UCSD-AML1 (cell line): Measurements from ENCODE around the gene LRRFIP2.
"Not testable (repeated sequence)": the region's sequence is repeated elsewhere in the genome, so short reads cannot be mapped to it uniquely, and the experiment has no call there.

Experiments
- DNase-seq: peaks from one replicate; lab custom pipeline; 2025; ENCODE audit not compliant: unreplicated experiment; lab: John Stamatoyannopoulos, UW

Gene LRRFIP2

DNA sequence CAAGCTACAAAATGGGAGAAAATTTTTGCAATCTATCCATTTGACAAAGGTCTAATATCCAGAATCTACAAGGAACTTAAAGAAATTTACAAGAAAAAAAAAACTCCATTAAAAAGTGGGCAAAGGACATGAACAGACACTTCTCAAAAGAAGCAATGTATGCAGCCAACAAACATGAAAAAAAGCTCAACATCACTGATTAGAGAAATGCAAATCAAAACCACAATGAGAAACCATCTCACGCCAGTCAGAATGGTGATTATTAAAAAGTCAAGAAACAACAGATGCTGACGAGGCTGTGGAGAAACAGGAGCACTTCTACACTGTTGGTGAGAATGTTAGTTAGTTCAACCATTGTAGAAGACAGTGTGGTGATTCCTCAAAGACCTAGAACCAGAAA lies 27.5 kb downstream of the LRRFIP2 start:
- DNase-seq, result not testable (repeated sequence)

DNA sequence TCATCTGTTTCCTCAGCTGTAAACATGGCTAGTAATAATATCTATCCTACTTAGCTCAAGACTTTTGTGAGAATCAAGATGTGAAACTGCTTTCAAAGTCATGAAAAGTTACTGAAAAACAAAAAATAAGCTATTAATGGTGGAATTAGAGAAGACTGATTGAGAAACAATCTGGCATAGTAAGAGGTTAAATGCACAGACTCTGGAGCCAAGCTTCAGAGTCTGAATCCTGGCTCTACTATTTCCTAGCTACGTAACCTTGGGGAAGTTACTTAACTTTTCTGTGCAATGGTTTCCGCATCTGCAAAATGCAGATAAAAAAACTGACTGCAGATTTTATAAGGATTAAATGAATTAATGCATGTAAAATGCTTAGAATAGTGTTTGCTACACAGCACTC lies 28.8 kb downstream of the LRRFIP2 start:
- no peak for DNase-seq

DNA sequence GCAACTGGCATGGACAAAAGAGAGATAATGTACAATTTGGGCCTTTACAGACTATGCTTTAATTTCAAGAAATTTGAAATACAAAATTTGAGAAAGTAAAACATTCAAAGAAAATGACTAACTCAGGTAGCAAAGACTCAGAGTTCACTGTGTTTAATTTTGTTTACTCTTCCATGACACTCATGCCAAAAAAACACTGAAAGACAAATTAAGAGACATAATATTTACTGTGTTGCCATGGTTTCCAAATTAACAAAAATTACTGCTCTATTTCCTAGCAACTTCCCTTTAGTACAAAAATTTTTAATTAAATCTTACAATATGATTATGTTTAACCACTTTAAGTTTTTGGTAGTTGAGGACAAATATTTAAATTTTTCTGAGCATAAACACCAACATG lies 29.6 kb downstream of the LRRFIP2 start:
- no peak for DNase-seq

DNA sequence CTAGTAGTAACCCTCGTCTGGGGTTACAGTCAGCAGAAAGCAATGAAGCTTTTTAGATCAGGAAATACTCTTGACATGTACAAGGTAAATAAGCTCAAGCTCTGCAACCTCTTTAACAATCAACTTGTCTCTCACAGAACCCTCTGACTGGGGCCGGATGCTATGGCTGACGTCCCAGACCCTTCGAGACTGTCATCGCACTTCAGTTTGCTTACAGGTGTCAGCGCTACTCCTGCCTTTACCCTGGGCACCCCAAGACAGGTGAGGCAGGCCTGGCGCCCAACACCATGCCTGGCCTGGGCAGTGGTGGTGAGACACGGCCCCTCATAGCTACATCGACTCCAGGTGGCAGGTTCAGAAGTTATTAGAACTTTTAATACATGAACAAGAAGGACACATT lies 30.6 kb downstream of the LRRFIP2 start:
- no peak for DNase-seq

DNA sequence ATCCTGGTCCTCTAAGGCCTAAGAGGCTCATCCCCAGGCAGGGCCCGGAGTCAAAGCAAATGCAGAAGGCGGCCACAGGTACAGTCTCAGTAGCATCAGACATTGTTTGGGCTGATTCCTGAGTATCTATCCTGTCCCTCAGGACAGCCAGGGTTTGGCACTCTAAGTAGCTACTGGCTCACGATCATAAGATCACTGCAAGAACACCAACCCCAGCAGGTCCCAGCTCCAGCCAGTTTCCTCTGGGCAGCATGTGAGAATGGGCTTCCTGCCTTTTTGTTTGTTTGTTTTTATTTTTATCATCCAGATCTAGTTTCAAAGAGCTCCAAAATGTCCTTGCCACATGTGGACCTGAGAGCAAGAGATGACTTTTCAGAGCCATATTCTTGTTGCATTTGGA lies 32.7 kb downstream of the LRRFIP2 start:
- DNase-seq, result no peak

DNA sequence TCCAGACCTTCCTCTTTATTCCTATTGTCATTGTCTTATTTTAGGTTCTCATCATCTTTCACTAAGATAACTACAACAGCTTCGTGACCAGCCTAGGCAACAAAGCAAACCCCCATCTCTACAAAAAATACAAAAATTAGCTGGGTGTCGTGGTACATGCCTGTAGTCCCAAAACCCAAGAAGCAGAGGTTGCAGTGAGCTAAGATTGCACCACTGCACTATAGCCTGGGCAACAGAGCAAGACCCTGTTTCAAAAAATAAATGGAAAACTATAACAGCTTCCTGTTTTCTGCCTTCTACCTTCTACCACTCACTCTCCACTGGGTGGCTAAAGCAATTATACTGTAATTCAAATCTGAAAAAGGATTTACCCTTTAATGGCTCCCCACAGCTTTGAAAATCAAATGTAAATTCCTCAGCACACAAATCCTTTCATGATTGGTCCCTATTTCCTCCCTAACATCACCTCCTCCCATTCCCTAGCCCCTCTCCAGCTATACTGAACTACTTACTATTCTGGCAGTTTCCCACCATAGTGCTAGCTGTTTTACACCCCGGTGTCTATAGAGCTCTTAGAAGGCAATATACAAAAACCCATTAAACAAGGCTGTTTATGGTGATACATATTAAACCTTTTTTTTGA lies 33.4 kb downstream of the LRRFIP2 start:
- DNase-seq, result no peak

DNA sequence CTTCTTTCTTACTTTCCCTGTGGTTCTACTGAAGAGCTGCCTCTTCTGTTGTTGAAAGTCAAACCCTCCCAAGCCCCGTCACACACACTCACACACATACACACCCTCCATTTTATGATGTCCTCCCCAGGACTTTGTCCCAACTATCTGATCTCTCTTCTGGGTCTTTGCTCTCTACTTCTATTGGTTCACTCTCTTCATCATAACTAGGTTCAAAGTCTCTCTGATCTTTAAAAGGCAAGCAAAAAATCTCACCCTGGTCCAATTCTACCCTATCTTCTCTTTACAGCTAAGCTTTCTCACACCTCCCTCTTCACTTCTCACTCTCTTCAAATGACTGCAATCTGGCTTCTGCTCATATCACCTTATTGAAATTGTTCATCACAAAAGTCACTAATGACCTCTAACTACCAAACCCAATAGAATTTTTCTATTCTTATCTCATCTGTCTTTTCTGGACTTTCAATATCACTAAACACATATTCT lies 34.8 kb downstream of the LRRFIP2 start:
- no peak for DNase-seq

DNA sequence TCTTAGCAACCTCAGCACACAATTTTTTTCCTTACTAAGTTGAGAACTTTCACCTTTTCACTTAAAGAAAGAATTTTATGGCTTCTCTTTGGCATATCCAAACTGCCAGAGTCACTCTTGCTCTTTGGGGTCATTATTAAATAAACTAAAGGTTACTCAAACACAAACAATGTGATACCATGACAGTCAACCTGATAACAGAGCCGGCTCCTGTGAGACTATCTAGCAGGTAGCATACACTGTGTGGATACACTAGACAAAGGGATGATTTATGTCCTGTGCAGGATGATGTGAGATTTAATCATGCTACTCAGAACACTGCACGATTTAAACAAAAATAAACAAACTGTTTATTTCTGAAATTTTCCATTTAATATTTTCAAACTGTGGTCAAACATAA lies 35.6 kb downstream of the LRRFIP2 start:
- DNase-seq, result no peak

DNA sequence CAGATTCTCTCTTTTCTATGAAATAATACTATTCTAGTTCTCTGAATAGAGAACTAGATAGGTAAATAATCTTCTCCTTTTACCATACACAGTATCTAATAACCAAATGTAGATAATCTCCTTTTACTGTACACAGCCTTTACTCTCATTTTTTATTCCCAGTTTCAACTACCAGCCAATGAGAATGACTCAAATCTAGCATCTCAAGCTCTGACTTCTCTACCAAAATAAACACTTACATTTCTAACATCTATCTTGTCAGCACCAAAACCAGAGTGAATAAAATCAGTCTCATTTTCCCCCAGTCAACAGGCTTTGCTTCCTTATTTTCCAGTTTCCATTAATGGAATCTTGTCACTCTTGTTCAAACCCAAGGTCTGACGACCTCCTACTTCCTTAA lies 36.9 kb downstream of the LRRFIP2 start:
- no peak for DNase-seq

DNA sequence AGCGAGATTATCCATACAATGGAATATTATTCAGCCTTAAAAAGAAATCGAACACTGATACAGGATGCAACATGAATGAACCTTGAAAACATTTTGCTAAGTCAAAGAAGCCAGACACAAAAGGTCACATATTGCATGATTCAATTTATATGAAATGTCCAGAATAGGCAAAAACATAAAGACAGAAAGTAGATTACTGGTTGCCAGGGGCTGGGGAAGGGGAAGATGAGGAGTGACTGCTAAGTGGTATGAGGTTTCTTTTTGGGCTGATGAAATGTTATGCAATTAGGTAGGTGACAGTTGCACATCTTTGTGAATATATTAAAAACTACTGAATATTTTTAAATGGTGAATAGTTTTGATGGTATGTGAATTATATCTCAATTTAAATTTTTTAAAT lies 38.3 kb downstream of the LRRFIP2 start:
- no peak for DNase-seq

DNA sequence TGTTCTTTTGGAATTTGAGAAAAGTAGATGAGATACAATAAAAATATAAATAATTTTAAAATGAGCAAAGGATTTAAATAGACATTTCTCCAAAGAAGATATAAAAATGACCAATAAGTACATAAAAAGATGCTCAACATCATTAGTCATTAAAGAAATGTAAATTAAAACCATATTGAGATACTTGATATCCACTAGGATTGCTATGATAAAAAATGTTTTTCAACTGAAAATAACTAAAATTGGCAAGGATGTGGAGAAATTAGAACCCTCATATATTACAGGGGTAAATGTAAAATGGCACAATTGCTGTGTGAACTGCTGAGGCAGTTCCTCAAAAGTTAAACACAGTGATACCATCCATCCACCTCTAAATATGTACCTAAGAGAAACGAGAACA lies 38.8 kb downstream of the LRRFIP2 start:
- DNase-seq, result no peak

DNA sequence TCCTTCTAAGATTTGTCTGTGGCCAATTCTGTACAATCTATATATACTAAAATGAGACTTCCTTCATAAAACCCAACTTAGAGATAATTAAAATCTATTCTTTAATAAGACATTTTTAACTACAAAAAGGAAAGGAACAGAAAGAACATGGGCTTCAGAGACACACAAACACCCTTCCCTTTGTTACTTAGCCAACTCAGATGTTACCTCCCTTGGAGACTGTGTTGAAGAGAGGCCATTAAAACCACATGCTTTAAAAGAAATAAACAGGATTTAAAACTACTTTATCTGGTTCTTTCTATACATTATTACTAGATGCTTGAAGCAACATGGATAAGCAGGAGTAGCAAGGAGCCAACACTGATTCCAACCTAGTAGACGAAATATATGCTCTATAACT lies 42.0 kb downstream of the LRRFIP2 start:
- no peak for DNase-seq

DNA sequence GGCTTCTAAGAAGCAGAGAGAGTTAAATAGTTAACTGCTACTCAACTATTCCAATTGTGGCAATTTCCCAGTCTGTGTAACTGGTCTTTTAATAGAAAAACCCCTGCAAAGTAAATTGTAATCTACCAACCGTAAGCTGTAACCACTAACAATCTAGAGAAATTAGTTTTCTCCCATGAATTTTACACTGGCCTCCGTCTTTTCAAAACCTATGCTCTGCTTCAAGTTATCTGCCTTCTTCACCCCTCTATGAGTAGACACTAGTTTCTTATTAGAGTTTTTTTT lies 42.6 kb downstream of the LRRFIP2 start:
- no peak for DNase-seq

DNA sequence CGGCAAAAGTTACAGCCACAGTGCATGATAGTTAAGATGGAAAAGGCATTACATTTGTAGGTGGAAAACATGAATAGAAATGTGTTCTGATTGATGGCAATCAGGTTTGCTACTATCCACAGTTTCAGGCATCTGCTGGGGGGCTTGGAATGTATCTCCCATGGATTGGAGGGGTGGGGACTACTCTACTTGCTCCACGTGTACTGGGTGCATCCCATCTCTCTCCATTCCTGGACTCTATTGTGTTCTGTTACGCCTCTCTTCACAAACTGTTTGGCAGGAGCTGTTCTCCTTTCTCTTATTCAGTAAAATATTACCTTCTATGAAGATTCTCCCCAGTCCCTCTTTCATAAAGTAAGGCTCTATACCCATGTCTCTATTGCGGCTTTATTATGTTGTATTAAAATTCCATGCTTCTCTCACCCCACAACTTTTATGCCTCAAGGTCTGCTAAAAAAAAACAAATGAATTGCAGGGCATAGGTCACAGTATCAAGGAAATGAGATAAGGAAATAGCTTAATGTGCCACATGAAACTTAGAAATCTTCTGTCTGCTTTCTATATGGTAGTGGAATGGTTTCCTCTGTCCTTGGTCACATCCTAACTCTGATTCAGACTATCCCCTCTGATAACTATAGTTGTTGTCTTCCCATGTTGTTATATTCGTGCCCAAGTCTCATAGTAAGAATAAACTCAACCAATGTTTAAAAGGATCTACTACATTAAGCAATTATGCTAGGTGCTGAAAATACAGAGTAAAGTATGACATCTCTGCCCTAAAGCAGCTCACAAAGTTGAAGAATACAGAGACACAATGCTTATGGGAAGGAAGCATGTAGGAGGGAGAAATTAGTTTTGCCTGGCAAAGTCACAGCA lies 43.2 kb downstream of the LRRFIP2 start:
- DNase-seq, result no peak

DNA sequence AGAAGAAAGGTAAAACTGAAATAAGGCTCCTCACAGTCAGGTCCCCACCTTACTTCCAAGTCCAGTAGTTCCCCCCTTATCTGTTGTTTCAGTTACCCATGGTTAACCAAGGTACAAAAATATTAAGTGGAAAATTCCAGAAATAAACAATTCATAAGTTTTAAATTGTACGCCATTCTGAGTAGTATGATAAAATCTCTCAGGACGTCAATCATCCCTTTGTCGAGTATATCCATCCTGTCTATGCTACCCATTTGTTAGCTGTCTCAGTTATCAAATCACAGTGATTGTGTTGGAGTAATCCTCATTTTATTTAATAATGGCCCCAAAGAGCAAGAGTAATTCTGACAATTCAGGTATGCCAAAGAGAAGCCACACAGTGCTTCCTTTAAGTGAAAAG lies 43.9 kb downstream of the LRRFIP2 start:
- no peak for DNase-seq

DNA sequence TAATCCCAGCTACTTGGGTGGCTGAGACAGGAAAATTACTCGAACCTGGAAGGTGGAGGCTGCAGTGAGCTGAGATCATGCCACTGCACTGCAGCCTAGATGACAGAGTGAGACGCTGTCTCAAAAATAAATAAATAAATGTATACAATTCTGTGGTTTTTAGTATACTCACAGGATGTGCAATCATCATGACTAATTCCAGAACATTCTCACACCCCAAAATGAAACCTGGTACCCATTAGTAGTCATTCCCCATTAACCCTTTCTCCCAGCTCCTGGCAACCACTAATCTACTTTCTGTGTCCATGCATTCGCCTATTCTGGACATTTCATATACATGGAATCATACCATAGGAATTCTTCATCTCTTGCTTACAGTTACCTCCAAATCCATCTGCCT lies 44.5 kb downstream of the LRRFIP2 start:
- no peak for DNase-seq

DNA sequence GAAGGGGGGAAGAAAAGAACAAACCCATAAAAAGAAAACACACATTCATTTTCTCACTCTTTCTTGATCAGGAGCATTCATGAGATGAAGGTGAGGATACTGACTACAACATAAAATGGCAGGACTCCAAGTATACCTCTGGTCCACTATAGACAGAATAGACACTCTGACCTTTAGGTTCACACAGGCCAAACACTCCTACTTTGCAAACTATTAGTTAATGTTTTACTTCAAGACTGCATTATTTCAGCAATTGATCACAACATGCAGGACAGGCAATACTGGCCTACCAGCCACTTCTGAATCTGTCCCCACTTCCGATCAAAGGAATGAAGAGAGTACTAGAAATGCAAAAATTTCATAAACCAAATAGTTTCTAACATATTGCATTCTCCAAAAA lies 47.0 kb downstream of the LRRFIP2 start:
- DNase-seq, result no peak

DNA sequence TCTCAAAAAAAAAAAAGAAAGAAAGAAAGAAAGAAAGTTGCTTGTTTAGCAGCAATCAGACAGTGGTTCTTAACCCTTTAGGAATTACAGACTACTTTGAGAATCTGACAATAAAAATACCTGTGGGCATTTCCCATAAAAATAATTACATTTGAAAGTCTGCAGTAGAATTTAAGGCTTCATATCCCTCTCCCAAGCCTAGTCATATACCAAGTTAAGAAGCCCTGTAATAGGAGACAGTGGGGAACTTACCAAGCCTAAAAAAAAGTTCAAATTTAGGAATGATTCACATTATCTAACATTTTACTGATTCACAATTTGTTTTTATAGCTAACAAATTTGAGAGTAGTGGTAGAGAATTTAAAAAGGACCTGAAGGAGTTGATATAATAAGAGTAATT lies 47.5 kb downstream of the LRRFIP2 start:
- no peak for DNase-seq

DNA sequence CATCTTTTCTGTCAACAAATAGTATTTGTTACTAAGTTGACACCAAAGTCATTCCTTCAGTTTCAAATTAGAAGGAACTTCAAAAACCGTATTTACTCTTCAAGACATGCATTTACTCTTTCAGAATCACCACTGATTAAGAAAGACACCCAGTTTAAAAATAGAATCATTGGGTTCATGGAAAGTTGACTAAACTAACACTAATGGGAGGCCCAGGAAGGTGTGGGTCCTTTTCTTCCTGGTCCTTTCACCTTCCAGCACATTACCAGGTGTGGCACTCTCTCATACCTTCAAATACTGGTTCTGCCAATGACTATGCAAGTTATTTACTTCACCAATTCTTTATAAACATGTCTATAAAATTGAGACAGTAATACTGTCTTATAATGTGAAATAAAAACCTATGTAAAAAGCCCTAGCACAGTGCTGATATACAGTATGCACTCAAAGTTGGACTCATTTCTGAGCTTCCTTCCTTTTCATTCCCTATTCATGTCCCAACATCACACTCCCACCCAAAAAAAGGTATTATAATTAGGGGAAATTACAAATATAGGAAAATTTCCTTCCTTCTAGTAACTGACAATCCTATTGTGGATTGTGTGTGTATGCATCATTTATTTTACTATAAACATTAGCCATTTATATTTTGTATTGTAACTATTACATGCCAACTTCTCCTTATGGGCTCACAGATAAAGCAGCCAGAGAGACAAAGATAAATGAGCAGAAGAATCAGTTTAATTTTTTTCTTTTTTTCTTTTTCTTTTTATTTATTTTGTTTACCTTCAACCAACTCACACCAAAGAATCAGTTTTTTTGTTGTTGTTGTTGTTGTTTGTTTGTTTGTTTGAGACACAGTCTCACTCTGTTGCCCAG lies 48.9 kb downstream of the LRRFIP2 start:
- no peak for DNase-seq

DNA sequence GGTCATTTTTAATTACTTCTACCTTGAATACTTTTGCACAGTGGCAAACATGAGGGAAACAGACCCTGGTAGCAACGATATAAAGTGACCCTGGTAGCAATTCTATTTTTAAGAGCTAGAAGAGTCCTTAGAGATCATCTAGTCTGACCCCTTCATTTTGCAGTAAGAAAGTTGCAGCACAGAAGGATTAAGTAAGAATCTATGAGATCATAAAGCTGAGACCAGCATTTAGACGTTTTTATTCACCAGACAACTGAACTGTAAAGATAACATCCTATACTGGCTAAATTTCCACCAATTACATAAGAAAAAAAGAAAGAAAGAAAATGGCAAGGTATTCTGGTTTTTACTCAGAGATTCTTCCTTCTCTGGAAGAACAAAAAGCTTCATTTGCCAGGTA lies 49.9 kb downstream of the LRRFIP2 start:
- DNase-seq, result no peak

DNA sequence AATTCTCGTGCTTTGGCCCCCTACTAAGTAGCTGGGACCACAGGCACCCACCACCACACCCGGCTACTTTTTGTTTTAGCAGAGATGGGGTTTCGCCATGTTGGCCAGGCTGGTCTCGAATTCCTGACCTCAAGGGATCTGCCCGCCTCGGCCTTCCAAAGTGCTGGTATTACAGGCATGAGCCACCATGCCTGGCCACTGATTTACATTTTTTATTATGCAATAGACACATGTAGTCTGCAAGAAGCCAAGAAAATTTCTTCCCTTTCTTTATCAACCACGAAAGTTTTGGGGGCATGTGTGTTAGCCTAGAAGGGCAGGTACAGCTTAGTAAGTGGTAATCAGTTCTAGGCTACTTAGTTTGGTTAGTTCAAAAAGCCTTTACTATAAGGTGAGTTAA lies 51.1 kb downstream of the LRRFIP2 start:
- no peak for DNase-seq

DNA sequence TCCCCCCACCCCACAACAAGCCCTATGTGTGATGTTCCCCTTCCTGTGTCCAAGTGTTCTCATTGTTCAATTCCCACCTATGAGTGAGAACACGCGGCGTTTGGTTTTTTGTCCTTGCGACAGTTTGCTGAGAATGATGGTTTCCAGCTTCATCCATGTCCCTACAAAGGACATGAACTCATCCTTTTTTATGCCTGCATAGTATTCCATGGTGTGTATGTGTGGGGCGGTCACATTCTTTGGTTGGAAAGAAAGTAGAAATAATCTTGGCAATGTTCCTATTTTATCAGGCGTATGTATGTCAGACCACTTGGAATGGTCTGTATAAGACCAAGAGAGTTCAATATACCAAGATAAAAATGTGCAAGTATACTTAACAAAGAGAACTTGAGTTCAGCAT lies 52.3 kb downstream of the LRRFIP2 start:
- not testable (repeated sequence) for DNase-seq
